Lung (tissue), 12 donors: ENCODE measurements around the gene LTBR. TPM values are rescaled to one million over a fixed set of nuclear protein-coding genes. Genes with fewer than 3 reads are reported as not detected.

Experiments
- ATAC-seq: fragments of 200-7000 bp; cut with Tn5 transposase; one replicate; pipeline ENCODE4 v1.9.1; 2020; ENCODE audit warnings: moderate number of reproducible peaks; ENCODE audit not compliant: insufficient read depth, low FRiP score
- DNase-seq, 3 donors: peaks; one replicate each; pipeline ENCODE4 v3.0.0-alpha.2; 2013 to 2017
- H3K27ac ChIP-seq, 2 donors: one replicate each; pipeline ENCODE4 v1.5.1; 2013; ENCODE audit warnings: mild to moderate bottlenecking in 2 of 2, moderate library complexity in 2 of 2, control low read depth in 1 of 2, inconsistent platforms in 1 of 2, low read depth in 1 of 2, low read length in 1 of 2
- H3K27me3 ChIP-seq, 3 donors: one replicate each; pipeline ENCODE4 v1.5.1; 2013; ENCODE audit warnings: low read length in 2 of 3; ENCODE audit not compliant: control insufficient read depth in 3 of 3, insufficient read depth in 3 of 3
- H3K36me3 ChIP-seq, 4 donors: one replicate each; pipeline ENCODE4 v1.5.1; 2013; ENCODE audit warnings: low read length in 4 of 4, mild to moderate bottlenecking in 1 of 4, moderate library complexity in 1 of 4; ENCODE audit not compliant: control insufficient read depth in 4 of 4, insufficient read depth in 4 of 4
- H3K4me1 ChIP-seq, 5 donors: one replicate each; pipeline ENCODE4 v1.5.1; 2013; ENCODE audit warnings: low read length in 5 of 5, mild to moderate bottlenecking in 2 of 5, moderate library complexity in 1 of 5; ENCODE audit not compliant: control insufficient read depth in 5 of 5, insufficient read depth in 5 of 5
- H3K4me3 ChIP-seq: one replicate; pipeline ENCODE4 v1.5.1; 2013; ENCODE audit warnings: mild to moderate bottlenecking, control low read depth, moderate library complexity
- H3K9ac ChIP-seq, 2 donors: one replicate each; pipeline ENCODE4 v1.5.1; 2013; ENCODE audit warnings: low read length in 2 of 2, control low read depth in 1 of 2; ENCODE audit not compliant: insufficient read depth in 1 of 2
- H3K9me3 ChIP-seq, 4 donors: one replicate each; pipeline ENCODE4 v1.5.1; 2013; ENCODE audit warnings: low read length in 3 of 4, mild to moderate bottlenecking in 1 of 4, moderate library complexity in 1 of 4; ENCODE audit not compliant: control insufficient read depth in 4 of 4, insufficient read depth in 3 of 4
- WGBS, 2 donors: extraction: QIAGEN DNeasy Blood & Tissue Kit; methylation state at CpG; one replicate each; pipeline ENCODE4 v1.1.7; 2013; 5-methylcytosine and 5-hydroxymethylcytosine counted together
- polyA plus RNA-seq, 2 donors: library from polyadenylated mRNA; stranded (reverse); fragments of 200-250 nt; gene quantifications; one replicate each; pipeline ENCODE4 v1.2.1, GENCODE V29; 2013
- total RNA-seq, 2 donors: library from RNA; depleted of rRNA in 1 of 2; stranded (reverse); fragments of >200 nt in 1 of 2; gene quantifications; one replicate each; pipeline ENCODE4 v1.2.1, GENCODE V29; 2014 to 2021
- TF ChIP-seq, protein P1 (sequence below): IDR thresholded peaks from 2 replicates; pipeline ENCODE4 v1.5.1; 2012; ENCODE audit warnings: mild to moderate bottlenecking; ENCODE audit errors: control extremely low read depth, extremely low read depth
- donor health status: control.
- donor health status: control.
- donor health status: Bipolar disorder and iron deficiency.
- donor health status: healthy.
- donor health status: DM: yes; HTN: yes; CAD: no.

Gene LTBR
- total and polyA plus RNA-seq, 4 donors: 52.6 to 134 (median 122) TPM

- 93 to 94% methylated on average over 7 of the region's 7 CpGs for WGBS, 2 donors
- Histone ChIP-seq H3K36me3 (peaks cover 0 to 39% (median 27%) of the 10 kb centered on the region in 4 donors), H3K9ac (no peak overlapping the region), H3K4me3 (no peak overlapping the region), H3K4me1 (peaks cover 0 to 24% (median 11%) of the 10 kb centered on the region in 5 donors), H3K27ac (peak overlapping the region in 1 of 2 donors; percentile 35), H3K9me3 (no peaks in the 10 kb centered on the region), H3K27me3 (no peaks in the 10 kb centered on the region)
- no peak for ATAC-seq
- TF ChIP-seq, protein P1, sequence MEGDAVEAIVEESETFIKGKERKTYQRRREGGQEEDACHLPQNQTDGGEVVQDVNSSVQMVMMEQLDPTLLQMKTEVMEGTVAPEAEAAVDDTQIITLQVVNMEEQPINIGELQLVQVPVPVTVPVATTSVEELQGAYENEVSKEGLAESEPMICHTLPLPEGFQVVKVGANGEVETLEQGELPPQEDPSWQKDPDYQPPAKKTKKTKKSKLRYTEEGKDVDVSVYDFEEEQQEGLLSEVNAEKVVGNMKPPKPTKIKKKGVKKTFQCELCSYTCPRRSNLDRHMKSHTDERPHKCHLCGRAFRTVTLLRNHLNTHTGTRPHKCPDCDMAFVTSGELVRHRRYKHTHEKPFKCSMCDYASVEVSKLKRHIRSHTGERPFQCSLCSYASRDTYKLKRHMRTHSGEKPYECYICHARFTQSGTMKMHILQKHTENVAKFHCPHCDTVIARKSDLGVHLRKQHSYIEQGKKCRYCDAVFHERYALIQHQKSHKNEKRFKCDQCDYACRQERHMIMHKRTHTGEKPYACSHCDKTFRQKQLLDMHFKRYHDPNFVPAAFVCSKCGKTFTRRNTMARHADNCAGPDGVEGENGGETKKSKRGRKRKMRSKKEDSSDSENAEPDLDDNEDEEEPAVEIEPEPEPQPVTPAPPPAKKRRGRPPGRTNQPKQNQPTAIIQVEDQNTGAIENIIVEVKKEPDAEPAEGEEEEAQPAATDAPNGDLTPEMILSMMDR: no peak
- DNase-seq: no peak
Measured at GRCh38 chr12:6387541-6387940, 3.6 kb downstream of the LTBR start.

GRCh38 chr12:6390084-6390799 is 6.3 kb downstream of the LTBR start:
- ATAC-seq (no peak), DNase-seq (no peak)
- no peak overlapping the region for H3K4me3 ChIP-seq
- TF ChIP-seq, protein P1: no peak
- H3K36me3 ChIP-seq: peaks cover 0 to 39% (median 32%) of the 10 kb centered on the region in 4 donors
- no peak overlapping the region for H3K9ac ChIP-seq
- H3K27me3 ChIP-seq: no peaks in the 10 kb centered on the region
- 83 to 88% methylated on average over 15 of the region's 15 CpGs for WGBS, 2 donors
- no peaks in the 10 kb centered on the region for H3K9me3 ChIP-seq
- peaks cover 0 to 11% (median 1%) of the 10 kb centered on the region in 5 donors for H3K4me1 ChIP-seq
- H3K27ac ChIP-seq: no peak overlapping the region

GRCh38 chr12:6391013-6391412 is 7.1 kb downstream of the LTBR start:
- peaks cover 0 to 6% (median 0%) of the 10 kb centered on the region in 5 donors for H3K4me1 ChIP-seq
- DNase-seq (no peak), ATAC-seq (no peak)
- H3K4me3 ChIP-seq: no peak overlapping the region
- no peaks in the 10 kb centered on the region for H3K9me3 ChIP-seq
- H3K36me3 ChIP-seq: peaks cover 0 to 37% (median 33%) of the 10 kb centered on the region in 4 donors
- WGBS, 2 donors: 94 to 98% methylated on average over 16 to 17 of the region's 17 CpGs
- no peak overlapping the region for H3K27ac ChIP-seq
- no peak overlapping the region for H3K9ac ChIP-seq
- TF ChIP-seq, protein P1: no peak
- H3K27me3 ChIP-seq: no peaks in the 10 kb centered on the region
